ENCODE measurements around the gene SUN2. TPM values are rescaled to one million over a fixed set of nuclear protein-coding genes. Genes with fewer than 3 reads are reported as not detected.

SUN2 gene
- total and polyA plus RNA-seq, 9 of the 15 experiments (the other 6 are each of a cell fraction or from before 2014, with no cell fraction given), result 0.11 to 42.6 (median 16.7) TPM

GRCh38 chr22:38699784-38700183, 56.0 kb downstream of the SUN2 start (continued):
- TF ChIP-seq E2F4 (CRISPR knock-in tag; IDR thresholded peaks at IDR 0.05; ENCODE audit: low read depth) (no peak), ZNF316 (IDR thresholded peaks at IDR 0.05) (peak; percentile 19; the same call in 1 of the 2 replicates), KDM5B (IDR thresholded peaks at IDR 0.05; ENCODE audit: insufficient replicate concordance, low read depth, low read length) (no peak), U2AF2 (optimal IDR thresholded peaks at IDR 0.05; ENCODE audit: low read depth, low read length) (no peak), DEAF1 (CRISPR knock-in tag; IDR thresholded peaks at IDR 0.05) (no peak), ZNF280A (IDR thresholded peaks at IDR 0.05; ENCODE audit: low read depth, partially characterized antibody) (no peak), USF1 (CRISPR knock-in tag; IDR thresholded peaks at IDR 0.05) (no peak), POLR2AphosphoS5 (IDR thresholded peaks at IDR 0.05; ENCODE audit: control insufficient read depth, insufficient read depth, low read depth, low read length) (no peak), TBP (optimal IDR thresholded peaks at IDR 0.05; ENCODE audit: low read depth, low read length) (no peak), NRF1 (conservative IDR thresholded peaks at IDR 0.05 in 1 of 2, IDR thresholded peaks at IDR 0.05 in 1 of 2) (no peak), HIVEP1 (CRISPR knock-in tag; IDR thresholded peaks at IDR 0.05) (no peak), ZC3H4 (CRISPR knock-in tag; IDR thresholded peaks at IDR 0.05; ENCODE audit: borderline replicate concordance) (0 out of 2 replicates have a peak, but pooled peaks have one; percentile 38), RBBP5 (IDR thresholded peaks at IDR 0.05; ENCODE audit: borderline replicate concordance, insufficient read depth, low read length, poor library complexity, severe bottlenecking) (no peak), XRCC4 (IDR thresholded peaks at IDR 0.05; ENCODE audit: extremely low read depth, insufficient read depth, insufficient read length) (no peak), MEIS2 (IDR thresholded peaks at IDR 0.05; ENCODE audit: partially characterized antibody) (peak; percentile 67), ETS1 (conservative IDR thresholded peaks at IDR 0.05; ENCODE audit: control insufficient read depth, low read depth, low read length) (no peak), CHD2 (IDR thresholded peaks at IDR 0.05; ENCODE audit: low read depth, low read length) (no peak), PBX2 (CRISPR knock-in tag; IDR thresholded peaks at IDR 0.05; ENCODE audit: low read depth) (no peak), PBX2 (tag; conservative IDR thresholded peaks at IDR 0.05; ENCODE audit: low read depth) (peak; percentile 56)
